ENCODE data around the gene FMNL2. TPM values are rescaled to one million over a fixed set of nuclear protein-coding genes. Genes with fewer than 3 reads are reported as not detected.

FMNL2 gene
- total RNA-seq, 1 donor from 2014 or later, result 15.7 TPM

- peaks cover 0 to under 1% (median 0%) of the 10 kb centered on the region in 3 donors for H3K36me3 ChIP-seq (ENCODE audit: control insufficient read depth in 3 of 3, insufficient read depth in 3 of 3, low read length in 3 of 3)
- no peak overlapping the region for H3K27ac ChIP-seq (ENCODE audit: low read depth, low read length)
- H3K4me1 ChIP-seq (ENCODE audit: control insufficient read depth in 3 of 3, insufficient read depth in 3 of 3, low read length in 3 of 3), result peaks cover 2 to 11% (median 9%) of the 10 kb centered on the region in 3 donors
- no peak overlapping the region for H3K4me3 ChIP-seq (ENCODE audit: low read length in 3 of 3)
- H3K9me3 ChIP-seq (ENCODE audit: control insufficient read depth in 3 of 3, low read length in 3 of 3), result no peaks in the 10 kb centered on the region
- H3K9ac ChIP-seq (ENCODE audit: low read depth in 1 of 3, low read length in 3 of 3), result no peak overlapping the region
- H3K27me3 ChIP-seq (ENCODE audit: control insufficient read depth in 3 of 3, insufficient read depth in 3 of 3, low read length in 3 of 3), result no peaks in the 10 kb centered on the region
Observed at GRCh38 chr2:152585830-152586484, 251.0 kb downstream of the FMNL2 start.

- no peaks in the 10 kb centered on the region for H3K9me3 ChIP-seq (ENCODE audit: control insufficient read depth in 3 of 3, low read length in 3 of 3)
- no peak overlapping the region for H3K9ac ChIP-seq (ENCODE audit: low read depth in 1 of 3, low read length in 3 of 3)
- no peaks in the 10 kb centered on the region for H3K36me3 ChIP-seq (ENCODE audit: control insufficient read depth in 3 of 3, insufficient read depth in 3 of 3, low read length in 3 of 3)
- no peak overlapping the region for H3K4me3 ChIP-seq (ENCODE audit: low read length in 3 of 3)
- no peak overlapping the region for H3K27ac ChIP-seq (ENCODE audit: low read depth, low read length)
- H3K4me1 ChIP-seq (ENCODE audit: control insufficient read depth in 3 of 3, insufficient read depth in 3 of 3, low read length in 3 of 3), result peaks cover 2 to 11% (median 9%) of the 10 kb centered on the region in 3 donors
- no peaks in the 10 kb centered on the region for H3K27me3 ChIP-seq (ENCODE audit: control insufficient read depth in 3 of 3, insufficient read depth in 3 of 3, low read length in 3 of 3)
Observed at GRCh38 chr2:152587187-152587947, 252.4 kb downstream of the FMNL2 start.

- Histone ChIP-seq H3K27ac (ENCODE audit: low read depth, low read length) (no peak overlapping the region), H3K36me3 (ENCODE audit: control insufficient read depth in 3 of 3, insufficient read depth in 3 of 3, low read length in 3 of 3) (no peaks in the 10 kb centered on the region), H3K9ac (ENCODE audit: low read depth in 1 of 3, low read length in 3 of 3) (no peak overlapping the region), H3K4me3 (ENCODE audit: low read length in 3 of 3) (no peak overlapping the region), H3K9me3 (ENCODE audit: control insufficient read depth in 3 of 3, low read length in 3 of 3) (no peaks in the 10 kb centered on the region), H3K27me3 (ENCODE audit: control insufficient read depth in 3 of 3, insufficient read depth in 3 of 3, low read length in 3 of 3) (no peaks in the 10 kb centered on the region), H3K4me1 (ENCODE audit: control insufficient read depth in 3 of 3, insufficient read depth in 3 of 3, low read length in 3 of 3) (peaks cover 7 to 21% (median 15%) of the 10 kb centered on the region in 3 donors)
Observed at GRCh38 chr2:152588998-152589397, 254.0 kb downstream of the FMNL2 start.

GRCh38 chr2:152594022-152594766, 259.2 kb downstream of the FMNL2 start:
- Histone ChIP-seq H3K9me3 (ENCODE audit: control insufficient read depth in 3 of 3, low read length in 3 of 3) (no peaks in the 10 kb centered on the region), H3K4me3 (ENCODE audit: low read length in 3 of 3) (peak overlapping the region; percentile 25 to 41 (median 26)), H3K36me3 (ENCODE audit: control insufficient read depth in 3 of 3, insufficient read depth in 3 of 3, low read length in 3 of 3) (no peaks in the 10 kb centered on the region), H3K9ac (ENCODE audit: low read depth in 1 of 3, low read length in 3 of 3) (peak overlapping the region in 2 of 3 donors; percentile 55 to 67), H3K27ac (ENCODE audit: low read depth, low read length) (peak overlapping the region; percentile 94), H3K27me3 (ENCODE audit: control insufficient read depth in 3 of 3, insufficient read depth in 3 of 3, low read length in 3 of 3) (no peaks in the 10 kb centered on the region), H3K4me1 (ENCODE audit: control insufficient read depth in 3 of 3, insufficient read depth in 3 of 3, low read length in 3 of 3) (peaks cover 13 to 27% (median 19%) of the 10 kb centered on the region in 3 donors)

- no peaks in the 10 kb centered on the region for H3K36me3 ChIP-seq (ENCODE audit: control insufficient read depth in 3 of 3, insufficient read depth in 3 of 3, low read length in 3 of 3)
- peak overlapping the region; percentile 25 to 41 (median 26) for H3K4me3 ChIP-seq (ENCODE audit: low read length in 3 of 3)
- H3K9me3 ChIP-seq (ENCODE audit: control insufficient read depth in 3 of 3, low read length in 3 of 3), result no peaks in the 10 kb centered on the region
- no peaks in the 10 kb centered on the region for H3K27me3 ChIP-seq (ENCODE audit: control insufficient read depth in 3 of 3, insufficient read depth in 3 of 3, low read length in 3 of 3)
- H3K9ac ChIP-seq (ENCODE audit: low read depth in 1 of 3, low read length in 3 of 3), result peak overlapping the region in 2 of 3 donors; percentile 55 to 67
- peaks cover 17 to 27% (median 20%) of the 10 kb centered on the region in 3 donors for H3K4me1 ChIP-seq (ENCODE audit: control insufficient read depth in 3 of 3, insufficient read depth in 3 of 3, low read length in 3 of 3)
- peak overlapping the region; percentile 94 for H3K27ac ChIP-seq (ENCODE audit: low read depth, low read length)
Observed at GRCh38 chr2:152594792-152595191, 259.8 kb downstream of the FMNL2 start.

GRCh38 chr2:152598975-152599759, 264.2 kb downstream of the FMNL2 start:
- H3K27me3 ChIP-seq (ENCODE audit: control insufficient read depth in 3 of 3, insufficient read depth in 3 of 3, low read length in 3 of 3), result no peaks in the 10 kb centered on the region
- no peak overlapping the region for H3K4me3 ChIP-seq (ENCODE audit: low read length in 3 of 3)
- no peak overlapping the region for H3K27ac ChIP-seq (ENCODE audit: low read depth, low read length)
- peaks cover 17 to 38% (median 23%) of the 10 kb centered on the region in 3 donors for H3K4me1 ChIP-seq (ENCODE audit: control insufficient read depth in 3 of 3, insufficient read depth in 3 of 3, low read length in 3 of 3)
- H3K9me3 ChIP-seq (ENCODE audit: control insufficient read depth in 3 of 3, low read length in 3 of 3), result no peaks in the 10 kb centered on the region
- no peak overlapping the region for H3K9ac ChIP-seq (ENCODE audit: low read depth in 1 of 3, low read length in 3 of 3)
- H3K36me3 ChIP-seq (ENCODE audit: control insufficient read depth in 3 of 3, insufficient read depth in 3 of 3, low read length in 3 of 3), result no peaks in the 10 kb centered on the region

- Histone ChIP-seq H3K4me3 (ENCODE audit: low read length in 3 of 3) (peak overlapping the region in 1 of 3 donors; percentile 7), H3K9me3 (ENCODE audit: control insufficient read depth in 3 of 3, low read length in 3 of 3) (no peaks in the 10 kb centered on the region), H3K36me3 (ENCODE audit: control insufficient read depth in 3 of 3, insufficient read depth in 3 of 3, low read length in 3 of 3) (no peaks in the 10 kb centered on the region), H3K4me1 (ENCODE audit: control insufficient read depth in 3 of 3, insufficient read depth in 3 of 3, low read length in 3 of 3) (peaks cover 11 to 28% (median 15%) of the 10 kb centered on the region in 3 donors), H3K9ac (ENCODE audit: low read depth in 1 of 3, low read length in 3 of 3) (no peak overlapping the region), H3K27ac (ENCODE audit: low read depth, low read length) (no peak overlapping the region), H3K27me3 (ENCODE audit: control insufficient read depth in 3 of 3, insufficient read depth in 3 of 3, low read length in 3 of 3) (no peaks in the 10 kb centered on the region)
Observed at GRCh38 chr2:152600051-152600657, 265.2 kb downstream of the FMNL2 start.

- Histone ChIP-seq H3K27ac (ENCODE audit: low read depth, low read length) (no peak overlapping the region), H3K27me3 (ENCODE audit: control insufficient read depth in 3 of 3, insufficient read depth in 3 of 3, low read length in 3 of 3) (no peaks in the 10 kb centered on the region), H3K36me3 (ENCODE audit: control insufficient read depth in 3 of 3, insufficient read depth in 3 of 3, low read length in 3 of 3) (no peaks in the 10 kb centered on the region), H3K4me1 (ENCODE audit: control insufficient read depth in 3 of 3, insufficient read depth in 3 of 3, low read length in 3 of 3) (peaks cover 11 to 25% (median 14%) of the 10 kb centered on the region in 3 donors), H3K9me3 (ENCODE audit: control insufficient read depth in 3 of 3, low read length in 3 of 3) (no peaks in the 10 kb centered on the region), H3K9ac (ENCODE audit: low read depth in 1 of 3, low read length in 3 of 3) (no peak overlapping the region), H3K4me3 (ENCODE audit: low read length in 3 of 3) (no peak overlapping the region)
Observed at GRCh38 chr2:152600697-152601096, 265.7 kb downstream of the FMNL2 start.

- H3K27ac ChIP-seq (ENCODE audit: low read depth, low read length), result no peak overlapping the region
Observed at GRCh38 chr2:152602750-152603149, 267.8 kb downstream of the FMNL2 start.

More at GRCh38 chr2:152602750-152603149, 267.8 kb downstream of the FMNL2 start:
- Histone ChIP-seq H3K4me3 (ENCODE audit: low read length in 3 of 3) (no peak overlapping the region), H3K9ac (ENCODE audit: low read depth in 1 of 3, low read length in 3 of 3) (no peak overlapping the region), H3K27me3 (ENCODE audit: control insufficient read depth in 3 of 3, insufficient read depth in 3 of 3, low read length in 3 of 3) (no peaks in the 10 kb centered on the region), H3K36me3 (ENCODE audit: control insufficient read depth in 3 of 3, insufficient read depth in 3 of 3, low read length in 3 of 3) (peaks cover 0 to under 1% (median 0%) of the 10 kb centered on the region in 3 donors), H3K9me3 (ENCODE audit: control insufficient read depth in 3 of 3, low read length in 3 of 3) (no peaks in the 10 kb centered on the region), H3K4me1 (ENCODE audit: control insufficient read depth in 3 of 3, insufficient read depth in 3 of 3, low read length in 3 of 3) (peaks cover 14 to 29% (median 17%) of the 10 kb centered on the region in 3 donors)

Measured in skeletal muscle tissue (tissue), 4 donors.